SK-N-DZ (cell line): ENCODE measurements around the gene PAQR5.
"Not testable (repeated sequence)": the region's sequence is repeated elsewhere in the genome, so short reads cannot be mapped to it uniquely, and the experiment has no call there.

Source experiments
- DNase-seq: peaks from one replicate; pipeline ENCODE4 v3.0.0-alpha.2; 2015; ENCODE audit warnings: low spot score

PAQR5 gene

GRCh38 chr15:69421498-69421897 is 122.8 kb downstream of the PAQR5 start:
- no peak for DNase-seq

GRCh38 chr15:69422336-69422895 is 123.7 kb downstream of the PAQR5 start:
- no peak for DNase-seq

GRCh38 chr15:69424001-69424400 is 125.3 kb downstream of the PAQR5 start:
- no peak for DNase-seq

GRCh38 chr15:69424748-69425413 is 126.2 kb downstream of the PAQR5 start:
- no peak for DNase-seq

GRCh38 chr15:69433831-69434230 is 135.1 kb downstream of the PAQR5 start:
- no peak for DNase-seq

GRCh38 chr15:69434238-69434637 is 135.5 kb downstream of the PAQR5 start:
- no peak for DNase-seq

- DNase-seq, result no peak
Observed at GRCh38 chr15:69434679-69435078, 136.0 kb downstream of the PAQR5 start.

- DNase-seq, result no peak
Observed at GRCh38 chr15:69435985-69436384, 137.3 kb downstream of the PAQR5 start.

- DNase-seq, result no peak
Observed at GRCh38 chr15:69436951-69437350, 138.2 kb downstream of the PAQR5 start.

- DNase-seq, result no peak
Observed at GRCh38 chr15:69439623-69440022, 140.9 kb downstream of the PAQR5 start.

GRCh38 chr15:69443032-69443611 is 144.4 kb downstream of the PAQR5 start:
- DNase-seq, result no peak

GRCh38 chr15:69444686-69445085 is 146.0 kb downstream of the PAQR5 start:
- DNase-seq, result no peak

GRCh38 chr15:69446953-69447352 is 148.2 kb downstream of the PAQR5 start:
- DNase-seq, result no peak

- DNase-seq, result not testable (repeated sequence)
Observed at GRCh38 chr15:69450221-69450620, 151.5 kb downstream of the PAQR5 start.

- no peak for DNase-seq
Observed at GRCh38 chr15:69450968-69451695, 152.4 kb downstream of the PAQR5 start.

GRCh38 chr15:69451951-69452691 is 153.4 kb downstream of the PAQR5 start:
- DNase-seq, result peak; percentile 64

GRCh38 chr15:69452692-69453521 is 154.2 kb downstream of the PAQR5 start, which contains the start of gene RPLP1:
Gene RPLP1 (plus strand): TSS chr15:69452818. CDS start chr15:69452949, 131 bp downstream.
- DNase-seq, result peak; percentile 95

- no peak for DNase-seq
Observed at GRCh38 chr15:69454953-69455352, 156.2 kb downstream of the PAQR5 start.

- DNase-seq, result no peak
Observed at GRCh38 chr15:69456208-69457166, 157.8 kb downstream of the PAQR5 start.
